ENCODE measurements around the gene HP1BP3. TPM values are rescaled to one million over a fixed set of nuclear protein-coding genes. Genes with fewer than 3 reads are reported as not detected.

Gene HP1BP3
- total RNA-seq, 1 experiment from 2014 or later = 207 TPM

DNA sequence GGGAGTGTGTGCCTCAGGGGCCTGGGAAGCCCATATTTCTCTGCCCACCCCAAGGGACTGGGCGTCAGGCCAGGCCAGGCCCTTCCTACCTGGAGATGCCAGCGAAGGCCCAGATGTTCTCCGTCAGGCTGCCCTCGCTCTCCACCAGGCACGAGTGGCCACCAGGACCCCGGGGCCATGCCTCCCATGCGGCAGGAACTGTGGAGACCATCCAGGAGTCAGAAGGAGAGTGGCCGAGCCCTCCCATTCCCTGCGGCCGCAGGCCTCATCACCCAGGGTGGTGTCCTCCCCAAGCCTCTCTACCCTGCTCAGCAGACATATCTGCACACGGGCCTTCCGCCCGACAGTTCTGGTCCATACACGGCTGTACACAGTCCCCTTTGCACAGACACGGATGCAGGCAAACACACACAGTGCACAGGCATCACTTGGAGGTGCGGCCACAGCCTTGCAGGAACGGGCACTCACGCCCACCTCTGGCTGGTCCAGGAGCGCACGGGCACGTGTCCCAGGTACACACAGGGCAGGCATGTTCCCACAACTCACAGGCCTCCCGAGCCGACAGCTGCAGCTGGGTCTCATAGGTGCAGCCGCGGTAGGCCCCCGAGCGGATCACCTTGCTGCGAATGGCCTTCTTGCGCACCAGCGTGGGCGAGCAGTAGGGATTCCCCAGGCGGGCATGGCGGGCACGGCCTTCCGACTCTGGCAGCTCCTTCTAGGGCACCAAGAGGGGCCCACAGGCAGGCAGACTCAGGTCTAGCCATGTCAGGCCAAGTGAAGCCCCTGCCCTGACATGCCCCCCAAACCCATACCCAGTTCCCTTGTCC lies 63.4 kb downstream of the HP1BP3 start:
- ChIA-PET RAD21 (ENCODE audit: low non-redundant PET in 1 of 2, low total read pairs in 2 of 2, uncharacterized antibody in 2 of 2, unreplicated experiment in 2 of 2) (no interaction called here), CTCF (no interaction called here), POLR2A (no interaction called here)
- no TSS peak for BruUV-seq (replicated peaks)
- H3K4me2 ChIP-seq (ENCODE audit: low read length) = no peak overlapping the region
- H3K4me3 ChIP-seq (replicated peaks in 1 of 2; ENCODE audit: low read depth in 1 of 2, low read length in 2 of 2) = no peak overlapping the region
- no peaks in the 10 kb centered on the region for H3K9me3 ChIP-seq (ENCODE audit: control insufficient read depth in 1 of 2, insufficient read depth in 1 of 2, low read depth in 1 of 2, low read length in 2 of 2)
- DNase-seq (ENCODE audit: low read depth, low spot score) = no peak
- TF ChIP-seq CEBPB (IDR thresholded peaks at IDR 0.05; ENCODE audit: low read depth) = no peak
- no peak overlapping the region for H3K27ac ChIP-seq (ENCODE audit: low read depth, low read length)
- intact Hi-C loops (cut with micrococcal nuclease) = no loop called here
- no peaks in the 10 kb centered on the region for H3K9me2 ChIP-seq (ENCODE audit: insufficient read depth)
- no peaks in the 10 kb centered on the region for H3K79me2 ChIP-seq (ENCODE audit: insufficient read depth, low read length)
- no peak overlapping the region for H3K9ac ChIP-seq (ENCODE audit: low read length)
- no peak overlapping the region for H2AFZ ChIP-seq (ENCODE audit: low read depth, low read length, poor library complexity, severe bottlenecking)
- no peaks in the 10 kb centered on the region for H3K36me3 ChIP-seq (ENCODE audit: control insufficient read depth in 1 of 2, insufficient read depth in 2 of 2, low read length in 2 of 2)
- peaks cover 0 to 26% of the 10 kb centered on the region in 2 experiments; a peak in 3 of 4 replicates for H3K4me1 ChIP-seq (ENCODE audit: control insufficient read depth in 1 of 2, insufficient read depth in 2 of 2, low read length in 2 of 2)
- H3K27me3 ChIP-seq (ENCODE audit: insufficient read depth, low read length) = no peaks in the 10 kb centered on the region
- no peak for ATAC-seq
- no peaks in the 10 kb centered on the region for H4K20me1 ChIP-seq (ENCODE audit: insufficient read depth)

GRCh38 chr1:20723159-20723536 lies 64.0 kb downstream of the HP1BP3 start:
- TF ChIP-seq ATF3 (IDR thresholded peaks at IDR 0.05) (no peak), EGR1 (IDR thresholded peaks at IDR 0.05; ENCODE audit: low read depth) (no peak), TCF7L2 (IDR thresholded peaks at IDR 0.05; ENCODE audit: borderline replicate concordance, extremely low read depth, insufficient read depth, insufficient read length) (no peak), SRF (IDR thresholded peaks at IDR 0.05; ENCODE audit: low read depth) (no peak), REST (IDR thresholded peaks at IDR 0.05; ENCODE audit: low read depth) (no peak), ZFX (IDR thresholded peaks at IDR 0.05) (no peak), EZH2phosphoT487 (IDR thresholded peaks at IDR 0.05; ENCODE audit: borderline replicate concordance) (no peak), SIN3A (IDR thresholded peaks at IDR 0.05; ENCODE audit: low read depth) (no peak), CBX3 (IDR thresholded peaks at IDR 0.05; ENCODE audit: low read depth) (no peak), SP1 (IDR thresholded peaks at IDR 0.05; ENCODE audit: low read depth) (no peak)
- RAD21 ChIA-PET (ENCODE audit: low non-redundant PET in 1 of 2, low total read pairs in 2 of 2, uncharacterized antibody in 2 of 2, unreplicated experiment in 2 of 2) = no interaction called here
- no peaks in the 10 kb centered on the region for H3K79me2 ChIP-seq (ENCODE audit: insufficient read depth, low read length)
- no peaks in the 10 kb centered on the region for H4K20me1 ChIP-seq (ENCODE audit: insufficient read depth)
- no TSS peak for BruUV-seq (replicated peaks)
- no peaks in the 10 kb centered on the region for H3K36me3 ChIP-seq (ENCODE audit: control insufficient read depth in 1 of 2, insufficient read depth in 2 of 2, low read length in 2 of 2)
- intact Hi-C loops (cut with micrococcal nuclease) = no loop called here
- no peak overlapping the region for H2AFZ ChIP-seq (ENCODE audit: low read depth, low read length, poor library complexity, severe bottlenecking)
- no peaks in the 10 kb centered on the region for H3K9me3 ChIP-seq (ENCODE audit: control insufficient read depth in 1 of 2, insufficient read depth in 1 of 2, low read depth in 1 of 2, low read length in 2 of 2)
- no peaks in the 10 kb centered on the region for H3K27me3 ChIP-seq (ENCODE audit: insufficient read depth, low read length)
- no peak overlapping the region for H3K4me2 ChIP-seq (ENCODE audit: low read length)
- no peaks in the 10 kb centered on the region for H3K9me2 ChIP-seq (ENCODE audit: insufficient read depth)
- H3K4me3 ChIP-seq (replicated peaks in 1 of 2; ENCODE audit: low read depth in 1 of 2, low read length in 2 of 2) = no peak overlapping the region
- H3K4me1 ChIP-seq (ENCODE audit: control insufficient read depth in 1 of 2, insufficient read depth in 2 of 2, low read length in 2 of 2) = peaks cover 0 to 21% of the 10 kb centered on the region in 2 experiments; a peak in 3 of 4 replicates
- H3K27ac ChIP-seq (ENCODE audit: low read depth, low read length) = no peak overlapping the region
- POLR2A ChIA-PET = no interaction called here
- ATAC-seq (no peak), DNase-seq (ENCODE audit: low read depth, low spot score) (no peak)
- CTCF ChIA-PET = no interaction called here
- H3K9ac ChIP-seq (ENCODE audit: low read length) = no peak overlapping the region

Data from HCT116 (cell line).